GM19238 (cell line): ENCODE results near the gene PRKAG3.
A peak's percentile ranks its signal among the peaks of the same experiment; 100 is the strongest.
"Not testable (repeated sequence)": the region's sequence is repeated elsewhere in the genome, so short reads cannot be mapped to it uniquely, and the experiment has no call there.

ENCODE experiments used
- DNase-seq: peaks from one replicate; pipeline ENCODE4 v3.0.0; 2011; ENCODE audit warnings: low spot score; ENCODE audit not compliant: insufficient read length

PRKAG3 gene

GRCh38 chr2:218863021-218863520 is 31.5 kb upstream of the PRKAG3 start:
- DNase-seq = no peak

GRCh38 chr2:218861645-218862318 is 30.2 kb upstream of the PRKAG3 start:
- DNase-seq = no peak

GRCh38 chr2:218860950-218861381 is 29.4 kb upstream of the PRKAG3 start:
- DNase-seq = no peak

- no peak for DNase-seq
Observed at GRCh38 chr2:218859988-218860831, 28.6 kb upstream of the PRKAG3 start.

- no peak for DNase-seq
Observed at GRCh38 chr2:218859556-218859987, 28.0 kb upstream of the PRKAG3 start, which contains the start of gene WNT6. Gene WNT6 (plus strand): TSS chr2:218859805. CDS start chr2:218860038, 233 bp downstream.

GRCh38 chr2:218858671-218859555 is 27.3 kb upstream of the PRKAG3 start:
- no peak for DNase-seq

- DNase-seq = no peak
Observed at GRCh38 chr2:218858138-218858445, 26.5 kb upstream of the PRKAG3 start.

GRCh38 chr2:218857371-218858137 is 26.0 kb upstream of the PRKAG3 start:
- no peak for DNase-seq

GRCh38 chr2:218856896-218857243 is 25.3 kb upstream of the PRKAG3 start:
- DNase-seq = no peak

GRCh38 chr2:218856167-218856895 is 24.7 kb upstream of the PRKAG3 start:
- DNase-seq = no peak

GRCh38 chr2:218855305-218856166 is 23.9 kb upstream of the PRKAG3 start:
- no peak for DNase-seq

GRCh38 chr2:218854860-218855259 is 23.3 kb upstream of the PRKAG3 start:
- no peak for DNase-seq

GRCh38 chr2:218853766-218854165 is 22.2 kb upstream of the PRKAG3 start:
- no peak for DNase-seq

GRCh38 chr2:218852911-218853667 is 21.5 kb upstream of the PRKAG3 start:
- peak; percentile 58 for DNase-seq

GRCh38 chr2:218851286-218851685 is 19.7 kb upstream of the PRKAG3 start:
- DNase-seq = no peak

GRCh38 chr2:218850796-218851195 is 19.2 kb upstream of the PRKAG3 start:
- DNase-seq = no peak

- DNase-seq = no peak
Observed at GRCh38 chr2:218849721-218850120, 18.1 kb upstream of the PRKAG3 start.

GRCh38 chr2:218846963-218847362 is 15.4 kb upstream of the PRKAG3 start:
- DNase-seq = not testable (repeated sequence)
